Myocyte (in vitro differentiated cells): ENCODE measurements around the gene NSFL1C. TPM values are rescaled to one million over a fixed set of nuclear protein-coding genes. Genes with fewer than 3 reads are reported as not detected.

Experiments used
- DNase-seq: peaks from one replicate; pipeline ENCODE4 v3.0.0-alpha.2; 2012; ENCODE audit warnings: low read depth
- total RNA-seq: library from RNA; depleted of rRNA; stranded (reverse); fragments of >200 nt; gene quantifications from 2 replicates; pipeline ENCODE4 v1.2.3, GENCODE V29; 2014

The NSFL1C gene
- total RNA-seq, 1 donor from 2014 or later, result 49.6 TPM

DNA sequence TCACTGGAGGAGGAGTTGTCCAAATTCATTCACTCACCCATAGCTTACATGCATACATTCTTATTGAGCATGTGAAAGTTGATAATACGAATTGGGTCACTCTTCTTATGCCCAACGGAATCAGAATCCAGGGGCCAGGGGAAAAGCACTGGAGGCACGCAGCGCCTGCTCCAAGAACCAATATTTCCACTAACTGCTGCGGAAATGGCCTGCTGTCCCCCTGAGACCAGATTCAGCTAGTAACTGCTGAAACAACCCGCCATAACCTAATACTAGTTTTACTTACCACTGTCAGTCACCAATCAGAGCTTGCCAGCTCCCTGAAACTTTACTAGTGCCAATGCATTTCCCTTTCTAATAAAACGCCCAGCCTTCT is 73.2 kb downstream of the NSFL1C start:
- no peak for DNase-seq

DNA sequence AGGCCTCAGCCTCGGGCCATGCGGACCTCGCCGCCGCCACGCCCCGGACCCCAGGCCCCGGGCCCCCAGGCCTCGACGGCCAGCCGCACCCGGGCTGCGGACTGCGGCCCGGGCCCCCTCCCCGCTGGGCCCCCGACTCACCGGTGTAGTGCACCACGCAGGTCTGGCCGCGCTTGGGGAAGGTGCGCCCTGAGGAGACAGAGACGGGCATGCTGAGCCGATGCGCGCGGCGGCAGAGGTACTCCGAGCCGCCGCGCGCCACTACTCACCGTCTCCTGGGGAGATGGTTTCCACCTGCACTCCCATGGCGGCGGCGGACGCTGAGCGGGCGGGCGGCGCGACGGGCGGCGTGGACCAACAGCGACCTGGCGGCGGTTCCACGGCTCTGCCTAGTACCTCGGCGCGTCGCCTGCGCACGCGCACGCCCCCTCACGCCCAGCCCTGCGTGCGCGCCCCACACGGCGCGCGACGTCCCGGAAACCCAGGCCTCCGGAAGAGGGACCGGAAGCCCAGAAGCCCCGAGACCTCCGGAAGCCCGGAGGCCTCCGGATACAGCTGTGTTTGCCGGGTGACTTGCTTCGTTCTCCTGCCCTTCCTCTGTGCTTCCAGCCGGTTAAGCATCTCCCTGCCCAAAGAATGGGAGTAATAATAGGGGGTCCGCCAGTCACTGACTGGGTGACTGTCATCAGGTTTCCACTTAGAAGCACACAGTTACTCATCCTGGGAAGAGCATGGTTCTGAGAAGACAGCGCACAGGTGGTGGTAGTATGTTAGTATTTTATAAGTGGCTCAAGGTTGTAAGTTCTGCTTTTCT is 73.7 kb downstream of the NSFL1C start, which contains the start of gene FKBP1A:
Gene FKBP1A (minus strand): TSS at position 362 of the 814 bp plus-strand sequence. CDS start 56 bp downstream, at position 306.
- DNase-seq, result peak; percentile 92

DNA sequence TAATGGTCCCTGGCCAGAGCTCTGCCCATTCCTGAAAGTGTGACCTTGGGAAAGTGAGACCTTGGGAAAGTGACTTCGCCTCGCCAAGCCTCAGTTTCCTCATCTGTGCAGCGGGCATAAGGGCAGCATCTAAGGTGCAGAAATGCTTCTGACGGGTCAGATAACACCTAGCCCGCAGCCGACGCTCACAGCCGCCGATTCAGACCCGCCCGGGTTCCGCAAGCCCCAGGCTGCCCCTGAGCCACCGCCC is 74.3 kb downstream of the NSFL1C start:
- DNase-seq, result no peak

Other genes with a start within 250 kb of the NSFL1C start
- gene RAD21L1, start 240.8 kb downstream of the NSFL1C start, total RNA-seq, result 0.08 and 0.57 TPM in 2 replicates
- 29.4 and 36.5 TPM in 2 replicates for gene SNPH, start 200.6 kb downstream of the NSFL1C start, total RNA-seq
- 1.8 and 4.0 TPM in 2 replicates for gene SDCBP2, start 137.7 kb downstream of the NSFL1C start, total RNA-seq
- gene FKBP1A, start 73.8 kb downstream of the NSFL1C start, total RNA-seq, result 125 and 146 TPM in 2 replicates
- gene SIRPB2, start 24.6 kb upstream of the NSFL1C start, total RNA-seq, result not detected in 2 replicates
- gene SIRPD, start 90.9 kb upstream of the NSFL1C start, total RNA-seq, result not detected in 2 replicates
- gene SIRPB1, start 153.2 kb upstream of the NSFL1C start, total RNA-seq, result 0.19 TPM in 1 of 2 replicates, not detected in the other
- not detected in 2 replicates for gene SIRPG, start 190.9 kb upstream of the NSFL1C start, total RNA-seq